ENCODE measurements around the gene NLRP3.

Gene NLRP3

DNA sequence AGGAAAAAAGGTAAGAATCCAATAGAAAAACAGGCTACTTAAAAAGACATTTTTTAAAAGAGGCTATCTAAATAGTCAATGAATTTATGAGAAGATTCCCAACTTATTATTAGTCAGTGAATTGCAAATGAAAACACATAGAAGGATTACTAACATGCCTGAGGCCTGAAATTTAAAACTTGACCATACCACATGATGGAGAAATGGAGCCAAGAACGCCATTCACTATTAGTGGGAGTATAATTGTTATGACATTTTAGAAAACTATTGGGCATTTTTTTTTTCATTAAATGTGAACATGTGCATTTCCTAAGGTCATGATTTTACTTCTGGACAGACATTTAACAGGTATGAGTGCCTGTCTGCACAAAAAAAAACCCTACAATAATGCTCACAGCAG, 66.8 kb downstream of the NLRP3 start:
- H3K9me3 ChIP-seq (ENCODE audit: low read depth, low read length): no peaks in the 10 kb centered on the region
- no peak overlapping the region for H3K4me3 ChIP-seq
- H3K9ac ChIP-seq (ENCODE audit: insufficient read length): no peak overlapping the region
- no peaks in the 10 kb centered on the region for H3K36me3 ChIP-seq (ENCODE audit: insufficient read depth, low read length)
- DNase-seq (ENCODE audit: low read depth, low spot score): no peak
- no peak for TF ChIP-seq POLR2AphosphoS5 (IDR thresholded peaks at IDR 0.05; ENCODE audit: borderline replicate concordance, low read depth, low read length)
- TF ChIP-seq FOXP2 (optimal IDR thresholded peaks at IDR 0.05; ENCODE audit: control extremely low read depth, extremely low read length, insufficient read depth): no peak
- no peak for TF ChIP-seq EZH2 (IDR thresholded peaks at IDR 0.05)
- no peak overlapping the region for H3K27ac ChIP-seq

DNA sequence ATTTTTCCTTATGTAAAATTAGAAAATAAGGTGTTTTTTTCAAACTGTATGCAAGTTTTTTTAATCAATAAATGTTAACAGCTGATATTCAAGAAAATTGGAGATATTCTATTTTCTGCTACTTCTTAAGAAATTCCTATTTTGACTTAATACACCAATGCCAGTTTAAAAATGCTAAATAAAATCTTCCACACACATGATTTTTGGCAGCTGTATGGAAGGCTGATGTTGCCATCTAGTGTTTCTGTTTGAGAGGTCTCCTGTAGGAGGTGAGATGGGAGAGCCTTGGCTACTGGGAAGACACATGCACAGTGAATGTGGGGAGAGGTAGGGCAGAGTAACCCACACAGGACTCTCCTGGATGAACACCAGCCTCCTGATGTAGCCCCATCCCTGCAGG, 71.1 kb downstream of the NLRP3 start:
- Histone ChIP-seq H3K9me3 (ENCODE audit: low read depth, low read length) (no peaks in the 10 kb centered on the region), H3K4me3 (no peak overlapping the region), H3K27ac (no peak overlapping the region), H3K9ac (ENCODE audit: insufficient read length) (no peak overlapping the region), H3K36me3 (ENCODE audit: insufficient read depth, low read length) (no peaks in the 10 kb centered on the region)
- peak; percentile 10 for DNase-seq (ENCODE audit: low read depth, low spot score)
- no peak for TF ChIP-seq EZH2 (IDR thresholded peaks at IDR 0.05)
- TF ChIP-seq POLR2AphosphoS5 (IDR thresholded peaks at IDR 0.05; ENCODE audit: borderline replicate concordance, low read depth, low read length): no peak
- TF ChIP-seq FOXP2 (optimal IDR thresholded peaks at IDR 0.05; ENCODE audit: control extremely low read depth, extremely low read length, insufficient read depth): no peak

DNA sequence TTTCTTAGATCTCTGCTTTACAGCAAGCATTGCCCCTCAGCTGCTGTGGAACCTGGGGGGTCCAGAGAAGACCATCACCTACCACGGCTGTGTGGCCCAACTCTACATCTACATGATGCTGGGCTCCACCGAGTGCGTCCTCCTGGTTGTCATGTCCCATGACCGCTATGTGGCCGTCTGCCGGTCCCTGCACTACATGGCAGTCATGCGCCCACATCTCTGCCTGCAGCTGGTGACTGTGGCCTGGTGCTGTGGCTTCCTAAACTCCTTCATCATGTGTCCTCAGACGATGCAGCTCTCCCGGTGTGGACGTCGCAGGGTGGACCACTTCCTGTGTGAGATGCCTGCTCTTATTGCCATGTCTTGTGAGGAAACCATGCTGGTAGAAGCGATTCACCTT, 75.4 kb downstream of the NLRP3 start:
- Histone ChIP-seq H3K9me3 (ENCODE audit: low read depth, low read length) (no peaks in the 10 kb centered on the region), H3K36me3 (ENCODE audit: insufficient read depth, low read length) (no peaks in the 10 kb centered on the region), H3K9ac (ENCODE audit: insufficient read length) (no peak overlapping the region), H3K27ac (no peak overlapping the region), H3K4me3 (no peak overlapping the region)
- no peak for DNase-seq (ENCODE audit: low read depth, low spot score)
- no peak for TF ChIP-seq EZH2 (IDR thresholded peaks at IDR 0.05)
- TF ChIP-seq POLR2AphosphoS5 (IDR thresholded peaks at IDR 0.05; ENCODE audit: borderline replicate concordance, low read depth, low read length): no peak
- TF ChIP-seq FOXP2 (optimal IDR thresholded peaks at IDR 0.05; ENCODE audit: control extremely low read depth, extremely low read length, insufficient read depth): no peak

DNA sequence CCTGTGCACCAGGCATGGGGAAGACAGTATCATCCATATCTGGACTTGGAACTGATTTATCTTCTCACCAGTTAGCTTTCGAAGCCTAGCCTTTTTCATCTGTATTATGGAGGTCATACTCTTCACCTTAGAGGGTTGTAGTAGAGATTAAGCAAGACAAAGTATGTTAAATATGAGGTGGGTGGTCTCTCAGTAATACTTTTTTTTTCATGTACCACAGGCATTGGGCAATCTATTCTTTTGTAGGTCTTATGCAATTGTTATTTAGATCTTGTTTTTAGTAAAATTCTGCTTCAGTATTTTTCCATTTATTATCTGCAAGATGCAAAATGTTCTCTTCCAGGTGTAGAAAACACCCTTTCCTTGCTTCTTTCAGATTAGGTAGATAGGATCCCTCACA, 77.1 kb downstream of the NLRP3 start:
- Histone ChIP-seq H3K4me3 (no peak overlapping the region), H3K27ac (no peak overlapping the region), H3K36me3 (ENCODE audit: insufficient read depth, low read length) (no peaks in the 10 kb centered on the region), H3K9ac (ENCODE audit: insufficient read length) (no peak overlapping the region), H3K9me3 (ENCODE audit: low read depth, low read length) (no peaks in the 10 kb centered on the region)
- TF ChIP-seq POLR2AphosphoS5 (IDR thresholded peaks at IDR 0.05; ENCODE audit: borderline replicate concordance, low read depth, low read length) (no peak), FOXP2 (optimal IDR thresholded peaks at IDR 0.05; ENCODE audit: control extremely low read depth, extremely low read length, insufficient read depth) (no peak), EZH2 (IDR thresholded peaks at IDR 0.05) (no peak)
- no peak for DNase-seq (ENCODE audit: low read depth, low spot score)

DNA sequence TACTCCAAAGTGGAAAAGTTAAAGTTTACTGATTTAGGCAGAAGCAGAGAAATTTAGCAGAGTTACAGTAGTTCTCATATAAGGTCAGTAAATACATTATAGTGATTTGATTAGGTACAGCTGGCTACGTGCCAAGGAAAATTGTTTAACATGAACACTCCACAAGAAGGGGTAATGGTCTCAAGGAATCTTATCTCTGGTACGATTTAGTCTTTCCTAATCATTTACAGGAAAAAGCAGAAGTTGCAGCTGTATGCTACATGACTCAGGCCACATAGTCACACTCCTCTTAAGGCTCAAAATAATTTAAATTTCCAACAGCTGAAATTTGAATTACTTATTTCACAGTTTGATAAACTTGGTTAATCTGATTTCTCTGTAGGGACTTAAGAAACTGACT, 78.8 kb downstream of the NLRP3 start:
- Histone ChIP-seq H3K36me3 (ENCODE audit: insufficient read depth, low read length) (no peaks in the 10 kb centered on the region), H3K4me3 (no peak overlapping the region), H3K9ac (ENCODE audit: insufficient read length) (no peak overlapping the region), H3K27ac (no peak overlapping the region), H3K9me3 (ENCODE audit: low read depth, low read length) (no peaks in the 10 kb centered on the region)
- TF ChIP-seq EZH2 (IDR thresholded peaks at IDR 0.05) (no peak), POLR2AphosphoS5 (IDR thresholded peaks at IDR 0.05; ENCODE audit: borderline replicate concordance, low read depth, low read length) (no peak), FOXP2 (optimal IDR thresholded peaks at IDR 0.05; ENCODE audit: control extremely low read depth, extremely low read length, insufficient read depth) (no peak)
- no peak for DNase-seq (ENCODE audit: low read depth, low spot score)

DNA sequence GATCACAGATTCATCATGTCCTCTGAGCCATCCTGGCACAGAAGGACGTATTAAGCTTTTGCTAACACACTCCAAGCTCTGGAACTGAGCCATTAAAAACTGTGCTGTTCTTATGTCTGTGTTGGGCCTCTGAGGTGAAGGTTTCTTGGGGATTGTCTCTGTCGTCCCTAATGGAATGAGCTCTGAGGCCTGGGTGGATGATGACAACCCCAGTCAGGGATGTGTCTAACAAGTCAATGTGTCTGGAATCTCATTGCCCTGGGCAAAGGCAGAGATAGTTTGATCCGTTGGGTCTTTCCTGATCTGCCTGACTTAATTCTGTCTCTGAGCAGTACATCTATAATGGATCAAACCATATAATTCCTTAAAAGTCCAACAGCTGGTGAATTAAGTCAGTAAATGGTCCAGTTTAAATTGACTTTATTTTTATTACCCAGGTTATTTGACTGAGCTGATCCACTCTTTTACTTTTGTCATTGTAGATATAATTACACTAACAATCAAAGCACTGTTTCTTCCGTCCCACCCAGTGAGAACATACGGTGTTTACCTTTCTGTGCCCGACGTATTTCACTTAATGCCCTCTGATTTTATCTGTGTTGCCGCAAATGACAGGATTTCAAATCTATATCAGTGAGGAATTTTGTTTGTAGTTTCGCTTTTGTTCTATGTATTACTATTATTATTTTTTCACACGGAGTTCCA, 80.8 kb downstream of the NLRP3 start:
- H3K9me3 ChIP-seq (ENCODE audit: low read depth, low read length): no peaks in the 10 kb centered on the region
- H3K36me3 ChIP-seq (ENCODE audit: insufficient read depth, low read length): no peaks in the 10 kb centered on the region
- TF ChIP-seq EZH2 (IDR thresholded peaks at IDR 0.05) (no peak), POLR2AphosphoS5 (IDR thresholded peaks at IDR 0.05; ENCODE audit: borderline replicate concordance, low read depth, low read length) (no peak), FOXP2 (optimal IDR thresholded peaks at IDR 0.05; ENCODE audit: control extremely low read depth, extremely low read length, insufficient read depth) (no peak)
- no peak for DNase-seq (ENCODE audit: low read depth, low spot score)
- no peak overlapping the region for H3K27ac ChIP-seq
- no peak overlapping the region for H3K4me3 ChIP-seq
- no peak overlapping the region for H3K9ac ChIP-seq (ENCODE audit: insufficient read length)
